Neutrophil (primary cell): ENCODE results near the gene WDFY4.

Source experiments
- H3K27ac ChIP-seq: fragments of 200-600 bp; sonication (generic); 2 replicates; pipeline ENCODE4 v1.5.1; 2016; ENCODE audit warnings: mild to moderate bottlenecking, moderate library complexity
- H3K27me3 ChIP-seq: fragments of 200-600 bp; sonication (generic); 2 replicates; pipeline ENCODE4 v1.6.0; 2016; ENCODE audit warnings: mild to moderate bottlenecking
- H3K36me3 ChIP-seq: fragments of 200-600 bp; sonication (generic); 2 replicates; pipeline ENCODE4 v1.5.1; 2017
- H3K4me1 ChIP-seq, 2 experiments: fragments of 200-600 bp in 1 of 2; sonication (generic) in 1 of 2; 1 replicate in 1 of 2; 2 replicates in 1 of 2; pipeline versions ENCODE4 v1.5.1 to v1.6.1; 2013 to 2016; ENCODE audit warnings: low read depth in 1 of 2, low read length in 1 of 2, mild to moderate bottlenecking in 1 of 2, moderate library complexity in 1 of 2; ENCODE audit not compliant: control insufficient read depth in 1 of 2, insufficient read depth in 1 of 2
- H3K4me3 ChIP-seq, 2 experiments: fragments of 200-600 bp in 1 of 2; sonication (generic) in 1 of 2; 1 replicate in 1 of 2; 2 replicates in 1 of 2; pipeline ENCODE4 v1.5.1; 2013 to 2016; ENCODE audit warnings: low read depth in 1 of 2, low read length in 1 of 2, mild to moderate bottlenecking in 1 of 2, moderate library complexity in 1 of 2
- H3K9me3 ChIP-seq: fragments of 200-600 bp; sonication (generic); 2 replicates; pipeline ENCODE4 v1.5.1; 2016
- TF ChIP-seq, protein P1 (sequence below): fragments of 200-600 bp; sonication (generic); IDR thresholded peaks from 2 replicates; pipeline ENCODE4 v1.5.1; 2016; ENCODE audit warnings: antibody characterized with exemption

WDFY4 gene

DNA sequence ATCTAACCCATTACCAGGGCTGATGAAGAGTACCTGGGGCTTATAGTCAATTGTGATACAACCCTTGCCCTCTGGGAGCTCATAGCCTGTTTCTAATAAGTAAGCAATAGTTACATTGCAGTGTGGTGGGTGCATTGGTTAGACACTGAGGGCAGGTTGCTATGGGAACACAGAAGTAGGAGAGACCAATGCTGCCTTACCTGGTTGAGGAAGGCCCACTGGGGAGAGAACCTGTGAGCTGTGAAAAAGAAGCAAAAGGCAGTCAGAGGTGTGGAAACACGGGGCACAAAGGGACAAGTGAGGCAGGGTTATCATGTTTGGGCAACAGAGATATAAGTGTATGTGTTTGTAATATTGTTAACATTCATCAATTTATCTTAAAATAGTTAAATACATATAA lies 51.9 kb downstream of the WDFY4 start:
- Histone ChIP-seq H3K9me3 (no peaks in the 10 kb centered on the region), H3K4me1 (no peaks in the 10 kb centered on the region), H3K4me3 (no peak overlapping the region), H3K27ac (no peak overlapping the region), H3K27me3 (no peaks in the 10 kb centered on the region), H3K36me3 (peaks cover 97% of the 10 kb centered on the region)
- TF ChIP-seq, protein P1, sequence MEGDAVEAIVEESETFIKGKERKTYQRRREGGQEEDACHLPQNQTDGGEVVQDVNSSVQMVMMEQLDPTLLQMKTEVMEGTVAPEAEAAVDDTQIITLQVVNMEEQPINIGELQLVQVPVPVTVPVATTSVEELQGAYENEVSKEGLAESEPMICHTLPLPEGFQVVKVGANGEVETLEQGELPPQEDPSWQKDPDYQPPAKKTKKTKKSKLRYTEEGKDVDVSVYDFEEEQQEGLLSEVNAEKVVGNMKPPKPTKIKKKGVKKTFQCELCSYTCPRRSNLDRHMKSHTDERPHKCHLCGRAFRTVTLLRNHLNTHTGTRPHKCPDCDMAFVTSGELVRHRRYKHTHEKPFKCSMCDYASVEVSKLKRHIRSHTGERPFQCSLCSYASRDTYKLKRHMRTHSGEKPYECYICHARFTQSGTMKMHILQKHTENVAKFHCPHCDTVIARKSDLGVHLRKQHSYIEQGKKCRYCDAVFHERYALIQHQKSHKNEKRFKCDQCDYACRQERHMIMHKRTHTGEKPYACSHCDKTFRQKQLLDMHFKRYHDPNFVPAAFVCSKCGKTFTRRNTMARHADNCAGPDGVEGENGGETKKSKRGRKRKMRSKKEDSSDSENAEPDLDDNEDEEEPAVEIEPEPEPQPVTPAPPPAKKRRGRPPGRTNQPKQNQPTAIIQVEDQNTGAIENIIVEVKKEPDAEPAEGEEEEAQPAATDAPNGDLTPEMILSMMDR = no peak

DNA sequence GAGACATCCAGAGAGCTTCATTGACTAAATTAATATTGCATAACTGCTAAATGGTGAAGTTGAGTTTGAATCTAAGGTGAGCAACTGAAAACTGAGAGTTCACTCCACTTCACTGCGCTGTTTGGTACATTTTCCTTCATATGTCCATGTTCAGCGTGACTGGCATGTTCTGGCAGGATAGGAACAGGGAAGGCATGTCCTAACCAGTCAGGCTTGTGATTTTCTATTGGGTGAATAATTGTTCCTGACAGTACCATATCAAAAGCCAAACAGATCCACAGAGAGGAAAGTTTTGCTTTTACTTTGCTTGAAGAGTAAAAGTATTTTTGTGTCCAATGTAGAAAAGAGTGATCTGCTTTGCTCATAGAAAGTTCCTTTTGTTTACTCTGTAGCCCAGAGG lies 53.2 kb downstream of the WDFY4 start:
- H3K4me3 ChIP-seq = no peak overlapping the region
- H3K27me3 ChIP-seq = no peaks in the 10 kb centered on the region
- H3K27ac ChIP-seq = no peak overlapping the region
- TF ChIP-seq, protein P1 = no peak
- H3K4me1 ChIP-seq = no peaks in the 10 kb centered on the region
- H3K9me3 ChIP-seq = no peaks in the 10 kb centered on the region
- peaks cover 97% of the 10 kb centered on the region for H3K36me3 ChIP-seq

DNA sequence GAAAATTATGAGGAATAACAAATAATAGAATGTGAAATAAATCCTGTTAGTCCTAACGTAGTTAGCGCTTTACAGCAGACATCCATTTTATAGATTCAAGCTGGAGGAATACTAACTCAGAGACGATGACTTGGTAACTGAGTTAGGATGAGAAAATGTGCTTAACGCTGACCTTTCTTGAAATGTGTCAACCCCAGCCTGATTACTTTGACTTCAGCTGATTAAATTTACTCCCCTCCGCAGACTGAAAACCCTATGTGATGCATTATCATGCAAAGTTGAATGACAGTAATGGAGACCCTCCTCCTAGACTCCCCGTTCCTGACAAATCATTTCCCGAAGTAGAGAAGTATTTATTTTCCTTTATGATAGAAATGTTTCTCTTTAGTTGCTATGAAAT lies 54.5 kb downstream of the WDFY4 start:
- TF ChIP-seq, protein P1 = no peak
- Histone ChIP-seq H3K4me3 (no peak overlapping the region), H3K27ac (no peak overlapping the region), H3K36me3 (peaks cover 98% of the 10 kb centered on the region), H3K27me3 (no peaks in the 10 kb centered on the region), H3K4me1 (peaks cover 7 to 9% of the 10 kb centered on the region in 2 experiments), H3K9me3 (no peaks in the 10 kb centered on the region)

DNA sequence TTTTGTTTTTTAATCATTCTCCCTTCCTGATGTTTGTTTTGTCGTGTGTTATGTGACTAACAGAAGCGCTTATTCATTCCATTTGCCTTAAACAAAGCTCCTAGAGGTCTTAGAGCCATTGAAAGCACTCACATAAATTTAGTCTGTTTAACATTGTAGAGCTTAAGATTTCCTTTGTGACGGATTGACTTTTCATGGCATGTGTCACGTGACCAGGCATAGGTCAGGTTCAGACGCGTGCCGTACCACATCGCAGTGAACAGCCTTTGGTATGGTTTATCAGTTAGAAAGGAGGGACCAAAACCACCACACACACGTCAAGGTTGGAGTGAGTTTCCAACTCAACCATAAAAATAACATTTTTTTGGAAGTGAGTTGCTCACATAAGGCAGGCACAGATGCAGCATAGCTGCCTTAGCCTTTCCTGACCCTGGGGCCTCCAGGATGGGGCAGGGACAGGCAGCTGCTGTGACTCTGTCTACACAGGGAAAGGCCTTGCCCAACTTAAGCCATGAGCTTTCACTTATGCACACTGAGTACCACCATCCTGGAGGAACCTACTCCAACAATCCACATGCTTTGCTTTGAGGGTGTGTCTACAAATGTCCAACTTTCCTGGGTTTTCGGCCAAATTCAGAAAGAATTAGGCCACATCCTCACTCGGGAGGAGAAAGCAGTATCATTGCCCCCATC lies 55.5 kb downstream of the WDFY4 start:
- no peak overlapping the region for H3K4me3 ChIP-seq
- H3K27me3 ChIP-seq = no peaks in the 10 kb centered on the region
- no peak overlapping the region for H3K27ac ChIP-seq
- H3K4me1 ChIP-seq = peaks cover 7 to 9% of the 10 kb centered on the region in 2 experiments
- H3K9me3 ChIP-seq = no peaks in the 10 kb centered on the region
- TF ChIP-seq, protein P1 = no peak
- peaks cover 94% of the 10 kb centered on the region for H3K36me3 ChIP-seq

DNA sequence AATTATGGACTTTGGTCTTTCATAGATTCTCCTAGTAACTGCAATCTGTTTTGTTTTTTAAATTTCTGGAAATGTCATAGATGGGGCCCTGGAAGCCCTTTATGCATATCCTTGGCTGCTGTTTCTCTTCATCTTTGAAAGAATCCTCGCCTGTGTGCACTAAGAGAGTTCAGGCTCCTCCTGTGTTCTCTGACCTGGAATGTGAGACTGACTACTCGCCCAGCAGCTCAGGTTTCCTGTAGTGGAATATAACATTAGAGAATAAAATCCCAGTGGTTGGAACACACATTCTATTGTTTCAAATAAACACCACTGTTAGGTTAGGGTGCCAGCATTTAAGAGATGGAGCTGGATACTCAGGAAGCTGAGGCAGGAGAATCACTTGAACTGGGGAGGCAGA lies 56.3 kb downstream of the WDFY4 start:
- H3K36me3 ChIP-seq = peaks cover 91% of the 10 kb centered on the region
- no peaks in the 10 kb centered on the region for H3K9me3 ChIP-seq
- TF ChIP-seq, protein P1 = no peak
- no peak overlapping the region for H3K4me3 ChIP-seq
- no peak overlapping the region for H3K27ac ChIP-seq
- H3K4me1 ChIP-seq = peaks cover 7 to 9% of the 10 kb centered on the region in 2 experiments
- H3K27me3 ChIP-seq = no peaks in the 10 kb centered on the region
